Activated naive CD4-positive, alpha-beta T cell treated with anti-CD3 and anti-CD28 coated beads, Interleukin-2, amount 50 U/mL, for 16 hours (primary cell): ENCODE results near the gene KNTC1.
"Not testable (repeated sequence)": the region's sequence is repeated elsewhere in the genome, so short reads cannot be mapped to it uniquely, and the experiment has no call there.

ENCODE experiments used
- DNase-seq: peaks from one replicate; pipeline ENCODE4 v3.0.0-alpha.2; 2020

Gene KNTC1

GRCh38 chr12:122506393-122506938, 20.6 kb upstream of the KNTC1 start:
- DNase-seq: no peak

DNA sequence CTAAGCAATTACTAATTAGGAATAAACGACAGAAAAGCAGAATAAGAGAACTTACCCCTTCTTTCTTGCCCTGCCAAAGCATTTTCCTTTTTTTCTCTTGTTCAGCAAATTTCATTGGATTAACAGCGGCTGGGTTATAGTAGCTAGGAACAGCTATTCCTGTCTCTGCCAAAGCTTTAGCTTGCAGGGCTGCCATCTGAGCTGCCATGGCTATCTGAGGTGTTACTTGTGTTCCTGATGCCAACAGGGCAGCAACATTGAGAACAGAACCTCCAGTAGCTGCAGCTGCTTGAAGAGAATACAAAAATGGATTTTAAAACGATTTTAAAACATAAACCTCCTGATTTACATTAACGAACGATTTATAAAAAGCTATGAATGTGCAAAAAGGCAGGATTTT, 18.9 kb upstream of the KNTC1 start:
- no peak for DNase-seq

DNA sequence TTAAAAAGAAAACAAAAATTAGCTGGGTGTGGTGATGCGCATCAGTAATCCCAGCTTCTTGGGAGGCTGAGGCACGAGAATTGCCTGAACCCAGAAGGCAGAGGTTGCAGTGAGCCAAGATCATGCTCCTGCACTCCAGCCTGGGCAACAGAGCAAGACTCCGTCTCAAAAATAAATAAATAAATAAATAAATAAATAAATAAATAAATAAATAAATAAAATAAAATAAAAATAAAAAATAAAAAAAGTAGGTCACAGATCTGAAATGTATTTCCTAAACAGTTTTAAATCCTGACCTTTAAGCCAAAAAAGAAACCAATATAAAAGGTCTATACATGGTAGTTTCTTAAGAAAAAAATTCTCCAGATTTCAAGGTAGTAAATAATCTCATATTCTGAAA, 14.0 kb upstream of the KNTC1 start:
- not testable (repeated sequence) for DNase-seq

- no peak for DNase-seq
These were observed 13.4 kb upstream of the KNTC1 start for GRCh38 chr12:122513660-122514059.

DNA sequence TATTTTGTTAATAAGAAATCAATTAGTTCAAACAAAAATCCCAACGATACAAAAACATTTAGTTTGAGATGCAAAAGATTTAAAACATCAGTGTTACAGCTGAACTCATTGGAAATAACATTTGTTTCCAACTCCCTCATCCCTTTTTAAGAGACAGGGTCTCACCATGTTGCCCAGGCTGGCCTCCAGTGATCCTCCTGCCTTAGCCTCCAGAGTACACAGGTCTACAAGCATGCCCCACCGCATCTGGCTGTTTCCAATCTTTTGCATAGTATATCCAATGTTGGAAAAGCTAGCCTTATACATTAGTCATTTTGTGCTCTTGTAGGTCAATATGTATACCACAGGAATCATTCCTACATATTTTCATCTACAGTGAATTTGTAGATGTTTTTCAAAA, 11.8 kb upstream of the KNTC1 start:
- no peak for DNase-seq

- no peak for DNase-seq
These were observed 10.3 kb upstream of the KNTC1 start for GRCh38 chr12:122516544-122517361.

DNA sequence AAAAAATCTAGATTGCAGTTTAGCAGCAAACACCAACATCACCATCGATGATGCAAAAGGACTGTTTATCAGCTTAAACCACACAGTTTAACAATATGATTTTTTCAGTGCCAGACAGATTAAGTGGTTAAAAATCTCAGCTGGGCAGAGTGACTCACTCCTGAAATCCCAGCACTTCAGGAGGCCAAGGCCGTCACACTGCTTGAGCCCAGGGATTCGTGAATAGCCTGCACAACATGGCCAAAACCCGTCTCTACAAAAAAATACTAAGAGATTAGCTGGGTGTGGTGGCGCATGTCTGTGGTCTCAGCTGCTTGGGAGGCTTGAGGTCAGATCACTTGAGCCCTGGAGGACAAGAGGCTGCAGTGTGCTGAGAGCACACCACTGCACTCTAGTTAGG, 9.2 kb upstream of the KNTC1 start:
- DNase-seq: no peak

GRCh38 chr12:122518908-122519307, 8.1 kb upstream of the KNTC1 start:
- no peak for DNase-seq

DNA sequence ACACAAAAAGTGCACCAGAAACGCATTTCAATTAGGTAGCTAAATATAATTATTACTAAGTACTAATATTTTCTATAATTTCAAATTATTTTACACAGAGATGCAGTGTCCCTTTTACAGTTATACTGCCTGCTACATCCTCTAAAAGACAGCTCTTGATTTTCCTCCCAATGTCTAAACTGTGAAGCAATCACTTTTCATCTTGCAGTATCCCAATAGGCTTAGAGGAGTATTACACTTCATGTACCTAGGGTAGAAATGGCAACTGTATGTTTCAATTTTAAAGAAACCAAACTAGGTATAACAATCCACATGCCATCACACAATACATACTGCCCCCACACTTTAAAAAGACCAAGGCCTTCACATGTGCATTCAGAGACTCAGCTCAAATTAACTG, 7.6 kb upstream of the KNTC1 start:
- no peak for DNase-seq

DNA sequence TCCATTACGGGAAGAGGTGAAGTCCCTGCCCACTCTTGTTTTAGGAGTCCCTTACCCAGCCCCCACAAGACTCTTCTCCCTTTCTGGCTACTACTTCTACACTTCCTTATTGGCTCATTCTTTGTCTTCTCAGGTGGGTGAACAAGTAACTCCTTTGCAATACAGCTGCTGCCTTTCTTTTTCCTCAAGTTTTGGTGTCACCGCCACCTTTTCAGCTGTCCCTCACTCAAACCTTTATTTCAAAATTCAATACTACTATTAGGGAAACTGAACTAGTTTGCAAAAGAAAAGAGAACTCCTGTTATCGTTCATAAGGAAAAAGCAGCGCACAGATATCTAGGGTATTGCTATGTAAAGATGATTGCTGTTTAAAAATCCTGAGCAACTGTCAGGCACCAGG, 6.4 kb upstream of the KNTC1 start:
- no peak for DNase-seq

GRCh38 chr12:122523280-122523679, 3.8 kb upstream of the KNTC1 start:
- DNase-seq: no peak

DNA sequence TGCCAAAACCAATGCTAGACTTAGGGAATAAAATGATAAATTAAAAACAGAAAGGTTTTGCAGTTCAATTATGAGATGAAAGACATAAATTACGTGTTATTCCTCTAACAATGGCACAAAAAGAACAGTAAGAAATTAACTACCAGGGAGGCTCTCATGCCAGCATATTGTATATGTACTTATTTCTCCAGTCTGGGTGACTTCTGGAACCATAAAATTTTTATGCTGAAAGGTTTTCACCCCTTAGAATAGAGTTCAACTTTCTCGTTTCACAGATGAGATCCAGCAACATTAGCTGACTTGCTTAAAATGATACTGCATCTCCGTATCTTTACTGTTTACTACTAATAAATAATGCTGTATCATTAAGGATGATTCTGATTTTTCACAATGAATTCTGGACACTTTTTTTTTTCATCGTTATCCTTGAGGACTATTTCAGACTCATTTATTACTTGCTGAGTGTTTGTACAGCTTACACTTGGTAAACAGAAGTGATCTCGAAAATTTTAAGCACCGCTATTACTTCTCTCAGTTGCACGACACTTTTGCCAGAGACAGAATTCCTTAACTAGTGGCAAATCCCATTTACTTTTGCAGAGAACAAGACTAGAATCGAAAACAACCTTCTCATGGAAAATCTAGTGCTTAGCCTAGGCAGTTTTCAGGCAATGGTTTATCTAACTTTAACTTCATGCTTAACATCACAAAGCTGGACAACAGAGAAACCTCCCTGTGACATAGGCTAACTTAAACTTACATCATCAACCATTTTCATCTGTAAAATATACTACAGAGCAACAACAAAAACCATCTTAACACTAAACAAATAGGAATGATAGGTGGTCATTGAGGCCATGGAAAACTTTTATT, 3.0 kb upstream of the KNTC1 start:
- no peak for DNase-seq

- peak; percentile 34 for DNase-seq
These were observed 462 bp downstream of the KNTC1 start for GRCh38 chr12:122527478-122527944.

DNA sequence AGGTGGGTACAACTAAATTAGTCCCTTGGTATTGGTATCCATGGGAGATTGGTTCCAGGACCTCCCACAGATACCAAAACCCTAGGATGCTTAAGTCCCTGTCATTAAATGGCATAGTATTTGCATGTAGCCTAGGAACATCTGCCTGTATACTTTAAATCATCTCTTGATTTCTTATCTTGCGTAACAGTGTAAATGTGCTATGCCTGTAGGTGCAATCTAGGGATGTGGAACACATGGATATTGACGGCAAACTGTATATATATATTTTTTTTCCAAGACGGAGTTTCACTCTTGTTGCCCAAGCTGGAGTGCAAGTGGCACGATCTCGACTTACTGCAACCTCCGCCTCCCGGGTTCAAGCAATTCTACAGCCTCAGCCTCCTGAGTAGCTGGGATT, 1.5 kb downstream of the KNTC1 start:
- DNase-seq: no peak

GRCh38 chr12:122528992-122529391, 1.9 kb downstream of the KNTC1 start:
- no peak for DNase-seq

DNA sequence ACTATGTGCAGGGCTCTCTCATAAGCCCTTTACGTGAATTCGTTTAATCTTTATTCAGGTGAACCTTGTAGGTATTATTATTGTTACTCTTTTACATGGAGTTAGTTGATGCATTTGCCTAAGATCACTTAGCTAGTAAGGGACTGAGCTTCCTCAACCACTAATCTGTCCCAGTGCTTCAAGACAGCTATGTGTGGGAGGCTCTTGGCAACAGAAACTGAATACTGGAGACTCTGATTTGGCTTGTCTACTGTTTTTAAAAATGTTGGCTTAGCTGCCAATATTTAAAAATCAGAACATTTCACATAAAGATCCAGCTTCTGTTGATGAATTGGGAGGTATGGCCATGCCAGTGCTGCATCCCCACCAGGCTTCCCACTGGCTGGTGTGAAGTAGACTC, 6.8 kb downstream of the KNTC1 start:
- no peak for DNase-seq

DNA sequence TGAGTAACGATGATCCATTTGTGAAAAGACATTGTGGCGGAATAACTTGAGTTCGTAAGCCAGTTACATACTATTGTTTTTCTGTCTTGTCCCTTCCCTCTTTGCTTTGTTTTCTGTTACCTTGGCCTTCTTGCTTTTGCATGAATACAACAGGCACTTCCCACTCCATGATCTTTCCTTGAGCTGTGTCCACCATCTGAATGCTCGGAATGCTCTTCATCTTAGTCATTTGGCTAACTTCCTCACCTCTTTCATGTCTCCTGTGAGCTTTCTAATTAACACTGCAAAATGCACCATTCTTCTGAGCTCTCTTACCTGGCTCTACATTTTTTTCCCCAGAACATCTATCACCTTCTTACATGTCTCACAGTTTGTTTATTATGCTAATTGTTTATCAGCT, 10.0 kb downstream of the KNTC1 start:
- no peak for DNase-seq

- no peak for DNase-seq
These were observed 11.4 kb downstream of the KNTC1 start for GRCh38 chr12:122538496-122538895.

- no peak for DNase-seq
These were observed 17.5 kb downstream of the KNTC1 start for GRCh38 chr12:122544537-122544936.

DNA sequence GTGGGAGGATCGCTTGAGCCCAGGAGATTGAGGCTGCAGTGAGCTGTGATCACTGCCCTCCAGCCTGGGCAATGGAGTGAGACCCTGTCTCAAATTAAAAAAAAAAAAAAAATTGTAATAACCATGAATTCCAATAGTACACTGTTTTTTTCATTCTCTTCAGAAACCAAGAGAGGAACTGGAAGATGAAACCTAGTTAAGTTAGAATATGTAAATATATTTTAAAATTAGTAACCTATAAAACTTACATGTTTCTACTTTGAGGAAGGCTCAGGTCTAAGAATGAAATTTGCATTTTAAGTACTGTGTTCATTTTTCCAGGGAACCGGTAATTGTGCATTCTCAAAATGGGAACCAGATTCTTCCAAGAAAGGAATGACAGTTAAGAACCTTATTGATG, 18.8 kb downstream of the KNTC1 start:
- DNase-seq: no peak

GRCh38 chr12:122547330-122547729, 20.3 kb downstream of the KNTC1 start:
- DNase-seq: no peak

DNA sequence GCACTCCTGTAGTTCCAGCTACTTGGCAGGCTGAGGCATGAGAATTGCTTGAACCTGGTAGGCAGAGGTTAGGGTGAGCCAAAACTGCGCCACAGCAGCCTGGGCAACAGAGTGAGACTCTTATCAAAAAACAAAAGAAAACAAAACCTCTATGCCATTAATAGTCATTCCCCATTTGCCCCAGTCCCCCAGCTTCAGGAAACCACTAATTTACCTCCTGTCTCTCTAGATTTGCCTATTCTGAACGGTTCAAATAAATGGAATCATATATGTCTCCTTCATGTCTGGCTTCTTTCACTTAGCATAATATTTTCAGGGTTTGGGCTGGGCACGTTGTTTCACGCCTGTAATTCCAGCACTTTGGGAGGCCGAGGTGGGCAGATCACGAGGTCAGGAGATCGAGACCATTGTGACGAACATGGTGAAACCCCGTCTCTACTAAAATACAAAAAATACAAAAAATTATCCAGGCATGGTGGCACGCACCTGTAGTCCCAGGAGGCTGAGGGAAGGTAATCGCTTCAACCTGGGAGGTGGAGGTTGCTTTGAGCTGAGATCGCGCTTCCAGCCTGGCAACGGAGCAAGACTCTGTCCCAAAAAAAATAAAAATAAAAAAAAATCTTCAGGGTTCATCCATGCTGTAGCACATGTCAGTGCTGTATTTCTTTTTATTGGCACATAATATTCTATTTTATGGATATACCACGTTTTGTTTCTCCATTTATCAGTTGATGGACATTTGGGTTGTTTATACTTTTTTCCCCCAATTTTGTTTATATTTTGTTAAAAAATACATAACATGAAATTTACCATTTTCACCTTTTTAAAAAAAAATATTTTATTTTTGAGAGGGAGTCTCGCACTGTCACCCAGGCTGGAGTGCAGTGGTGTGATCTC, 31.9 kb downstream of the KNTC1 start:
- no peak for DNase-seq

DNA sequence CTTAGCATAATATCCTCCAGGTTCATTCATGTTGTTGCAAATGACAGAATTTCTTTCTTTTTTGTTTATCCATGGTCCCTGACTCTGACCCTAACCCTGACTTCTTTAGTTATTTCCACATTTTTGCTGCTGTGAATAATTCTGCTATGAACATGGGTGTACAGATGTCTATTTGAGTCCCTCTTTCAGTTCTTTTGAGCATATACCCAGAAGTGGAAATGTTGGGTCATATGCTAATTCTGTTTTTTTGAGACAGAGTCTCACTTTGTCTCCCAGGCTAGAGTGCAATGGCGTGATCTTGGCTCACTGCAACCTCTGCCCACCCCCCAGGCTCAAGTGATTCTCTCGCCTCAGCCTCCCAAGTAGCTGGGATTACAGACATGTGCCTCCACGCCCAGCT, 33.1 kb downstream of the KNTC1 start:
- no peak for DNase-seq
